ENCODE measurements around the gene GNB1.

- no peak for TF ChIP-seq CTCF (IDR thresholded peaks at IDR 0.05)
- no peak for TF ChIP-seq POLR2A (IDR thresholded peaks at IDR 0.05)
Measured at GRCh38 chr1:1775327-1776226, 115.3 kb downstream of the GNB1 start.

Data from adrenal gland (tissue), 5 donors.